RPMI8226 (cell line): ENCODE measurements around the gene KRTAP22-2.

ENCODE experiments used
- DNase-seq: peaks from one replicate; pipeline ENCODE4 v3.0.0-alpha.2; 2015

Gene KRTAP22-2

GRCh38 chr21:30590297-30590696 is at the start of gene KRTAP22-2:
Gene KRTAP22-2, minus strand, starts transcription at chr21:30590397.
- no peak for DNase-seq

- no peak for DNase-seq
These were observed 48.5 kb upstream of the KRTAP22-2 start for GRCh38 chr21:30638686-30639085.

GRCh38 chr21:30634906-30635305 is 44.7 kb upstream of the KRTAP22-2 start, which contains the start of gene KRTAP20-2:
Gene KRTAP20-2, plus strand, starts transcription at chr21:30635206. Its CDS starts 58 bp downstream, at chr21:30635264.
- no peak for DNase-seq

- DNase-seq = no peak
These were observed 39.0 kb upstream of the KRTAP22-2 start for GRCh38 chr21:30629200-30629599.

GRCh38 chr21:30628109-30628508 is 37.9 kb upstream of the KRTAP22-2 start:
- DNase-seq = no peak

GRCh38 chr21:30625449-30626165 is 35.4 kb upstream of the KRTAP22-2 start:
- DNase-seq = no peak

- no peak for DNase-seq
These were observed 33.2 kb upstream of the KRTAP22-2 start for GRCh38 chr21:30623362-30623761.

- DNase-seq = no peak
These were observed 30.3 kb upstream of the KRTAP22-2 start, which contains the start of gene KRTAP20-4 for GRCh38 chr21:30620522-30620921. Gene KRTAP20-4, plus strand, starts transcription at chr21:30620627.

GRCh38 chr21:30620080-30620479 is 29.9 kb upstream of the KRTAP22-2 start:
- no peak for DNase-seq

- DNase-seq = no peak
These were observed 25.9 kb upstream of the KRTAP22-2 start, which contains the start of gene KRTAP20-1 for GRCh38 chr21:30616125-30616524. Gene KRTAP20-1, plus strand, starts transcription at chr21:30616425. Its CDS starts 30 bp downstream, at chr21:30616455.

- DNase-seq = no peak
These were observed 25.0 kb upstream of the KRTAP22-2 start for GRCh38 chr21:30615199-30615598.

GRCh38 chr21:30613836-30614235 is 23.6 kb upstream of the KRTAP22-2 start, which contains the start of gene KRTAP6-1:
Gene KRTAP6-1, minus strand, starts transcription at chr21:30613930. Its CDS starts 26 bp downstream, at chr21:30613904.
- DNase-seq = no peak

GRCh38 chr21:30612132-30612531 is 21.9 kb upstream of the KRTAP22-2 start:
- no peak for DNase-seq

- no peak for DNase-seq
These were observed 15.8 kb upstream of the KRTAP22-2 start for GRCh38 chr21:30605968-30606367.

- no peak for DNase-seq
These were observed 10.6 kb upstream of the KRTAP22-2 start, which contains the start of gene KRTAP22-1 for GRCh38 chr21:30600787-30601186. Gene KRTAP22-1, plus strand, starts transcription at chr21:30601087.

- DNase-seq = no peak
These were observed 8.6 kb upstream of the KRTAP22-2 start, which contains the start of gene KRTAP6-2 for GRCh38 chr21:30598802-30599201. Gene KRTAP6-2, minus strand, starts transcription at chr21:30598902. Its CDS starts 28 bp downstream, at chr21:30598874.

GRCh38 chr21:30592140-30592539 is 1.9 kb upstream of the KRTAP22-2 start, which contains the start of gene KRTAP6-3:
Gene KRTAP6-3, plus strand, starts transcription at chr21:30592440. Its CDS starts 6 bp downstream, at chr21:30592446.
- no peak for DNase-seq

- no peak for DNase-seq
These were observed 7.3 kb downstream of the KRTAP22-2 start for GRCh38 chr21:30582870-30583269.

GRCh38 chr21:30580132-30580531 is 10.1 kb downstream of the KRTAP22-2 start:
- DNase-seq = no peak

GRCh38 chr21:30579346-30579745 is 10.9 kb downstream of the KRTAP22-2 start:
- no peak for DNase-seq

GRCh38 chr21:30577766-30578165 is 12.4 kb downstream of the KRTAP22-2 start:
- no peak for DNase-seq

GRCh38 chr21:30567617-30568016 is 22.6 kb downstream of the KRTAP22-2 start:
- no peak for DNase-seq

GRCh38 chr21:30563630-30564029 is 26.6 kb downstream of the KRTAP22-2 start:
- DNase-seq = no peak

GRCh38 chr21:30563072-30563471 is 27.1 kb downstream of the KRTAP22-2 start:
- no peak for DNase-seq
